GM12873 (cell line): ENCODE results near the gene TRAF2.

Experiments used
- CTCF ChIP-seq: IDR thresholded peaks from 2 replicates; pipeline ENCODE4 v1.5.1; 2012; ENCODE audit warnings: low read depth, mild to moderate bottlenecking, moderate library complexity, low read length, control low read depth; ENCODE audit not compliant: insufficient read depth; ENCODE audit errors: missing control alignments

Gene TRAF2

DNA sequence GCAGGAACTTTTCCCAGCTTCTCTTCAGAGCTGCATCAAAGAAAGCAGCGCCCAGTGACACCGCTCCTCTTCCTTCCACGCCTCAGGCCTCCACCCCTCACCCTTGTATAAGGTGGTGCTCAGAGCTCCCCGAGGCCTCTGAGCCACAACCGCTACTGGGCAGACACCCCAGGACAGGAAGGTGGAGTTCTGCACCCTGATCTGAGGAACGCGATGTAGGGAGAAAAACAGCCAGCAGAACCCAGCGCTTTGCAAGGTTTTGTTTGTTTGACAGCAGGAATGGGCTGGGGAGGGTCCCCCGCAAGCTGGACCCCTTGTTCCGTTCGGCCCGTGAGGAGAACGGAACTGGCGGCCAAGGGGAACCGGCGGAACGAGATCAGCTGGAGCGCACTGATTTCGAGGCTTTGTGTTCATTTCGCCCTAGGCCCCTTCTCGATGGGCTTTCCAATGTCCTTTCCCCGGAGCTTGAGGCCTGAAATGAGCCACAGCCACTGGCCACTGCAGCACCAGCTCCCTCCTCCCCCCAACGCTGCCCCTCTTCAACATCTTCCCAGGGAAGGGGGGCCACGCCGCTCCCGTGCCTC lies 24.4 kb upstream of the TRAF2 start:
- TF ChIP-seq CTCF = no peak

- TF ChIP-seq CTCF = no peak
Measured at GRCh38 chr9:136862849-136863622, 23.3 kb upstream of the TRAF2 start.

DNA sequence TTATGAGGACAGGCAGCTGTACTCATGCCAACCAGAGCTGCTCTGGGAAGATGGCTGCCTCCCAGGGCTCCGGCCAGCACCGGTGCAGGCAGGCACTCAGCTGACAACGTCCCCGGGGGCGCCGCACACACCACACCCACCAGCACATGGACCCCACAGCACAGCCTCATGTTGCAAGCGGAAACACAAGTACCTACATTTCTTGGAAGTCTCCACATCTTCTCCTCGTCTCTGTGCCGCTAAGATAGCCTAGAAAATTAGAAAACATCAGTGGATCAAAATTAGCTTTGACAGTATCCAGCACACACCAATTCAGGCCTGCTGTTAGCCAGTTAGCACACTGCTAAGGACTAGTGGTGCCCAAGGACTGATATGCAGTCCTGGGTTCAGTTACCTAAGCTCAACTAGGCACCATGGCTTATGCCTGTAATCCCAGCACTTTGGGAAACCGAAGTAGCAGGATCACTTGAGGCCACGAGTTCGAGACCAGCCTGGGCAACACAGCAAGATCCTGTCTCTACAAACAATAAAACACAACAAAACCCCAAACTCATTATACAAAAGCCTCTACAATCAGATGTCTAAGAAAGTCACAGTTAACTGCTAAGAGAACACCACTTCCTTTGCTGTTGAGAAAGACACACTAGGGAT lies 22.6 kb upstream of the TRAF2 start:
- no peak for TF ChIP-seq CTCF

- TF ChIP-seq CTCF = no peak
Measured at GRCh38 chr9:136865041-136865767, 21.1 kb upstream of the TRAF2 start.

- no peak for TF ChIP-seq CTCF
Measured at GRCh38 chr9:136865768-136866103, 20.6 kb upstream of the TRAF2 start.

- no peak for TF ChIP-seq CTCF
Measured at GRCh38 chr9:136867480-136867879, 18.8 kb upstream of the TRAF2 start.

DNA sequence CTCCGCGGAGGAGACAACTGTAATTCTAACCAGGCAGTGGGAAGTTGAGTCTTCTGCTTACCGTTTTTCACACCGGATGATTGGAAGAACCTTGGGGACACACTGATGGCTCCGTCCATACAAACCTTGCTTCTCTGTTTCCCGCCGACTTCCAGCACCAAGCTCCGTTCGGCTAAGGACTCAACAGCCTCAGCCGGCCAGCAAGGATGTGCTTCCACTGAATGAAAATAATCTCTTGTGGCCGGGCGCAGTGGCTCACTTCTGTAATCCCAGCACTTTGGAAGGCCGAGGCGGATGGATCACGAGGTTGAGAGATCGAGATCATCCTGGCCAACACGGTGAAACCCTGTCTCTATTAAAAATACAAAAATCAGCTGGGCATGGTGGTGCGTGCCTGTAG lies 18.4 kb upstream of the TRAF2 start:
- no peak for TF ChIP-seq CTCF
